Thyroid gland (tissue), 4 donors: ENCODE results near the gene ARL2.

Source experiments
- CTCF ChIP-seq, 6 experiments: fragments of 200-600 bp in 3 of 6; fragments of 450-650 bp in 3 of 6; sonication (generic) in 3 of 6; IDR thresholded peaks; one replicate each; pipeline ENCODE4 v1.5.1; 2016 to 2019; ENCODE audit warnings: antibody characterized with exemption in 6 of 6, mild to moderate bottlenecking in 2 of 6, inconsistent platforms in 1 of 6, moderate library complexity in 1 of 6
- POLR2A ChIP-seq, 2 donors: fragments of 450-650 bp; IDR thresholded peaks; one replicate each; pipeline ENCODE4 v1.6.1; 2017; ENCODE audit warnings: antibody characterized with exemption in 2 of 2, mild to moderate bottlenecking in 2 of 2, moderate library complexity in 1 of 2

- TF ChIP-seq CTCF (IDR thresholded peaks at IDR 0.05) (no peak), POLR2A (IDR thresholded peaks at IDR 0.05) (no peak)
These were observed 44.1 kb downstream of the ARL2 start for GRCh38 chr11:65058012-65058411.
